GM21619 (cell line): ENCODE measurements around the gene POLRMT.
"Not testable (repeated sequence)": the region's sequence is repeated elsewhere in the genome, so short reads cannot be mapped to it uniquely, and the experiment has no call there.

Experiments used
- ATAC-seq: cut with Tn5 transposase; IDR thresholded peaks from one replicate; pipeline ENCODE4 v1.9.1; 2021; ENCODE audit not compliant: unreplicated experiment

The POLRMT gene

GRCh38 chr19:595326-596262 is 37.7 kb downstream of the POLRMT start:
- ATAC-seq: no peak

- no peak for ATAC-seq
Measured at GRCh38 chr19:594265-594870, 39.0 kb downstream of the POLRMT start.

GRCh38 chr19:593505-593904 is 39.8 kb downstream of the POLRMT start:
- no peak for ATAC-seq

GRCh38 chr19:593055-593454 is 40.3 kb downstream of the POLRMT start:
- no peak for ATAC-seq

- ATAC-seq: no peak
Measured at GRCh38 chr19:592101-592500, 41.2 kb downstream of the POLRMT start.

- ATAC-seq: no peak
Measured at GRCh38 chr19:591099-591958, 42.0 kb downstream of the POLRMT start.

- ATAC-seq: no peak
Measured at GRCh38 chr19:590750-591098, 42.6 kb downstream of the POLRMT start.

GRCh38 chr19:590396-590745 is 43.0 kb downstream of the POLRMT start:
- ATAC-seq: no peak

GRCh38 chr19:589693-590395 is 43.5 kb downstream of the POLRMT start, which contains the start of gene HCN2:
HCN2 (plus strand) TSS chr19:589881; CDS start chr19:589946, 65 bp downstream.
- no peak for ATAC-seq

GRCh38 chr19:588741-589692 is 44.3 kb downstream of the POLRMT start:
- no peak for ATAC-seq

GRCh38 chr19:588093-588740 is 45.1 kb downstream of the POLRMT start:
- ATAC-seq: no peak

GRCh38 chr19:585551-586110 is 47.7 kb downstream of the POLRMT start:
- no peak for ATAC-seq

- ATAC-seq: not testable (repeated sequence)
Measured at GRCh38 chr19:585146-585545, 48.2 kb downstream of the POLRMT start.

- ATAC-seq: no peak
Measured at GRCh38 chr19:584240-585001, 48.9 kb downstream of the POLRMT start.

- ATAC-seq: no peak
Measured at GRCh38 chr19:583968-584239, 49.4 kb downstream of the POLRMT start.

- no peak for ATAC-seq
Measured at GRCh38 chr19:583198-583967, 50.0 kb downstream of the POLRMT start.

- ATAC-seq: no peak
Measured at GRCh38 chr19:582497-583197, 50.7 kb downstream of the POLRMT start.
